IMR-90 (cell line): ENCODE measurements around the gene HCN2. TPM values are rescaled to one million over a fixed set of nuclear protein-coding genes. Genes with fewer than 3 reads are reported as not detected.

Experiments used
- ATAC-seq: fragments of 200-7000 bp; cut with Tn5 transposase; 2 replicates; pipeline ENCODE4 v1.9.1; 2020; ENCODE audit warnings: low read depth, mild to moderate bottlenecking, moderate library complexity
- BruUV-seq: library from RNA; stranded (reverse); fragments of 400-500 nt; replicated peaks from 2 replicates; lab custom pipeline; 2021; lab: Mats Ljungman, UMichigan
- CTCF ChIA-PET: fragments of 300-600 bp; formaldehyde crosslinking; extraction: SDS; loops from one replicate; lab custom pipeline; 2021; ENCODE audit warnings: antibody characterized with exemption; lab: Yijun Ruan, JAX
- POLR2A ChIA-PET: fragments of 300-600 bp; sonication (Branson Sonifier 250); formaldehyde crosslinking; loops from one replicate; lab custom pipeline; 2022; ENCODE audit warnings: antibody characterized with exemption; ENCODE audit not compliant: unreplicated experiment; lab: Charles Lee
- DNase-seq: peaks from one replicate; pipeline ENCODE4 v3.0.0; 2013
- H2AFZ ChIP-seq: replicated peaks from 2 replicates; pipeline ENCODE3; 2013; ENCODE audit warnings: low read length, mild to moderate bottlenecking; ENCODE audit not compliant: poor library complexity
- H2AK5ac ChIP-seq: 2 replicates; pipeline ENCODE4 v1.6.1; 2013; ENCODE audit warnings: low read depth, low read length, inconsistent platforms
- H2AK9ac ChIP-seq: replicated peaks from 2 replicates; pipeline ENCODE3; 2013; ENCODE audit warnings: mild to moderate bottlenecking, low read depth, low read length, moderate library complexity; ENCODE audit not compliant: poor library complexity
- H2BK120ac ChIP-seq: 2 replicates; pipeline ENCODE4 v1.6.1; 2013; ENCODE audit warnings: low read depth, low read length, inconsistent platforms
- H2BK15ac ChIP-seq: 3 replicates; pipeline ENCODE4 v1.6.1; 2013; ENCODE audit warnings: low read depth, low read length, inconsistent platforms
- H2BK20ac ChIP-seq: 2 replicates; pipeline ENCODE4 v1.6.1; 2013; ENCODE audit warnings: low read depth, mild to moderate bottlenecking, inconsistent platforms, low read length, moderate library complexity
- H2BK5ac ChIP-seq: 2 replicates; pipeline ENCODE4 v1.6.1; 2013; ENCODE audit warnings: mild to moderate bottlenecking, low read depth, low read length, inconsistent platforms; ENCODE audit not compliant: poor library complexity, severe bottlenecking
- H3K14ac ChIP-seq: replicated peaks from 2 replicates; pipeline ENCODE4 v1.6.1; 2013; ENCODE audit warnings: low read depth, low read length, inconsistent platforms
- H3K18ac ChIP-seq: 2 replicates; pipeline ENCODE4 v1.6.1; 2013; ENCODE audit warnings: low read depth, low read length, control low read depth
- H3K23ac ChIP-seq: 2 replicates; pipeline ENCODE4 v1.6.1; 2013; ENCODE audit warnings: low read depth, low read length, inconsistent platforms
- H3K27ac ChIP-seq: 2 replicates; pipeline ENCODE4 v1.5.1; 2013; ENCODE audit warnings: mild to moderate bottlenecking, control low read depth, low read length; ENCODE audit not compliant: insufficient read depth
- H3K27me3 ChIP-seq: 2 replicates; pipeline ENCODE4 v1.6.1; 2013; ENCODE audit warnings: low read length; ENCODE audit not compliant: control insufficient read depth, insufficient read depth
- H3K36me3 ChIP-seq: 2 replicates; pipeline ENCODE4 v1.6.1; 2013; ENCODE audit warnings: low read length, mixed read lengths; ENCODE audit not compliant: control insufficient read depth, insufficient read depth
- H3K4ac ChIP-seq: 2 replicates; pipeline ENCODE4 v1.6.1; 2013; ENCODE audit warnings: low read depth, low read length, inconsistent platforms
- H3K4me1 ChIP-seq: 2 replicates; pipeline ENCODE4 v1.6.1; 2013; ENCODE audit warnings: low read length, mixed read lengths; ENCODE audit not compliant: control insufficient read depth, insufficient read depth
- H3K4me2 ChIP-seq: 2 replicates; pipeline ENCODE4 v1.6.1; 2013; ENCODE audit warnings: low read depth, mild to moderate bottlenecking, control low read depth, low read length, moderate library complexity
- H3K4me3 ChIP-seq: 2 replicates; pipeline ENCODE4 v1.5.1; 2013; ENCODE audit warnings: low read depth, mild to moderate bottlenecking, control low read depth, low read length, moderate library complexity; ENCODE audit not compliant: insufficient read depth
- H3K56ac ChIP-seq: 2 replicates; pipeline ENCODE4 v1.6.1; 2013; ENCODE audit warnings: low read length, inconsistent platforms; ENCODE audit not compliant: insufficient read depth; ENCODE audit errors: extremely low read depth
- H3K79me1 ChIP-seq, 2 experiments: 2 replicates each; pipeline ENCODE4 v1.6.1; 2013; ENCODE audit warnings: low read length in 2 of 2, inconsistent platforms in 1 of 2, low read depth in 1 of 2
- H3K9ac ChIP-seq: 2 replicates; pipeline ENCODE4 v1.6.1; 2013; ENCODE audit warnings: low read depth, low read length, control low read depth
- H3K9me1 ChIP-seq: 2 replicates; pipeline ENCODE4 v1.6.1; 2013; ENCODE audit warnings: low read length, inconsistent platforms; ENCODE audit not compliant: insufficient read depth
- H3K9me3 ChIP-seq: 2 replicates; pipeline ENCODE4 v1.6.1; 2013; ENCODE audit warnings: low read length; ENCODE audit not compliant: control insufficient read depth, insufficient read depth
- H4K20me1 ChIP-seq: 2 replicates; pipeline ENCODE4 v1.6.1; 2013; ENCODE audit warnings: low read length, inconsistent platforms; ENCODE audit not compliant: insufficient read depth
- H4K5ac ChIP-seq: 2 replicates; pipeline ENCODE4 v1.6.1; 2013; ENCODE audit warnings: mild to moderate bottlenecking, low read depth, low read length, control low read depth
- H4K8ac ChIP-seq, 2 experiments: 2 replicates each; pipeline ENCODE4 v1.6.1; 2013; ENCODE audit warnings: low read depth in 2 of 2, low read length in 2 of 2, control low read depth in 1 of 2, inconsistent platforms in 1 of 2
- H4K91ac ChIP-seq: 2 replicates; pipeline ENCODE4 v1.6.1; 2013; ENCODE audit warnings: low read depth, low read length, inconsistent platforms; ENCODE audit not compliant: insufficient read depth
- FOS ChIP-seq: fragments of 150-350 bp; IDR thresholded peaks from 2 replicates; pipeline ENCODE4 v1.6.1; 2016; ENCODE audit warnings: low read depth, low read length
- MXI1 ChIP-seq: IDR thresholded peaks from 2 replicates; pipeline ENCODE4 v1.6.1; 2012; ENCODE audit warnings: low read depth, mild to moderate bottlenecking, low read length, moderate library complexity, borderline replicate concordance
- POLR2A ChIP-seq: IDR thresholded peaks from 2 replicates; pipeline ENCODE4 v1.6.1; 2012; ENCODE audit warnings: mild to moderate bottlenecking, low read depth, low read length
- RAD21 ChIP-seq: IDR thresholded peaks from 2 replicates; pipeline ENCODE4 v1.6.1; 2012; ENCODE audit warnings: low read length, improper control_type of control experiment
- whole genome bisulfite sequencing, 2 experiments: methylation state at CpG; one replicate each; pipeline versions ENCODE4 v1.1.5 to v1.1.7; 2013; ENCODE audit warnings: missing lambda C conversion rate in 2 of 2; ENCODE audit not compliant: insufficient read length in 1 of 2; ENCODE audit errors: extremely low coverage in 2 of 2; 5-methylcytosine and 5-hydroxymethylcytosine counted together
- dilution Hi-C: fragments of 300-500 bp; cut with HindIII; formaldehyde crosslinking; loops from one replicate; pipeline ENCODE4 v1.14.3; 2018; ENCODE audit warnings: low sequenced_read_pairs; ENCODE audit not compliant: unreplicated experiment
- in situ Hi-C: fragments of 300-500 bp; cut with MboI; formaldehyde crosslinking; loops from 3 replicates; pipeline ENCODE4 v1.14.3; 2019; ENCODE audit warnings: low sequenced_read_pairs, inconsistent platforms, mixed read lengths
- intact Hi-C: fragments of 100-400 bp; cut with micrococcal nuclease; formaldehyde crosslinking; loops from 2 replicates; pipeline ENCODE4 v1.10.0; 2022
- polyA plus RNA-seq, 3 experiments: library from polyadenylated mRNA; depleted of rRNA; stranded (reverse); fragments of >200 nt; gene quantifications; 2 replicates each; pipeline ENCODE4 v1.2.3, GENCODE V29; 2012; ENCODE audit warnings: low replicate concordance in 1 of 3
- total RNA-seq: library from RNA; depleted of rRNA; stranded (reverse); fragments of >200 nt; gene quantifications from 2 replicates; pipeline ENCODE4 v1.2.3, GENCODE V29; 2012

The HCN2 gene
- total and polyA plus RNA-seq, 2 of the 4 experiments (the other 2 are of a cell fraction) = 0.72 to 2.6 TPM

- H2BK20ac ChIP-seq = no peak overlapping the region
- H2AFZ ChIP-seq = no peak overlapping the region
- ChIA-PET CTCF (no interaction called here), POLR2A (no interaction called here)
- H3K18ac ChIP-seq = no peak overlapping the region
- no peaks in the 10 kb centered on the region for H3K27me3 ChIP-seq
- no peak overlapping the region for H4K8ac ChIP-seq
- no peak overlapping the region for H3K27ac ChIP-seq
- ATAC-seq (no peak), DNase-seq (no peak)
- no TSS peak for BruUV-seq
- TF ChIP-seq FOS (no peak), MXI1 (no peak), POLR2A (no peak), RAD21 (no peak)
- no peak overlapping the region for H4K5ac ChIP-seq
- peaks cover 0 to 39% of the 10 kb centered on the region in 2 experiments; a peak in 3 of 4 replicates for H3K79me1 ChIP-seq
- 98% methylated on average over 14 of the region's 24 CpGs; no CpG with 5 or more reads in 1 of the 2 experiments for WGBS, 2 experiments
- no peaks in the 10 kb centered on the region for H3K4me1 ChIP-seq
- no peak overlapping the region for H3K9ac ChIP-seq
- no peak overlapping the region for H3K56ac ChIP-seq
- H3K4ac ChIP-seq = no peak overlapping the region
- no peaks in the 10 kb centered on the region for H3K9me3 ChIP-seq
- in situ Hi-C loops (no loop called here), intact Hi-C loops (no loop called here), dilution Hi-C loops (no loop called here)
- H3K9me1 ChIP-seq = no peaks in the 10 kb centered on the region
- no peak overlapping the region for H3K4me3 ChIP-seq
- no peak overlapping the region for H3K23ac ChIP-seq
- H4K91ac ChIP-seq = no peak overlapping the region
- no peak overlapping the region for H2AK5ac ChIP-seq
- no peak overlapping the region for H2BK120ac ChIP-seq
- H3K36me3 ChIP-seq = peaks cover 43% of the 10 kb centered on the region
- no peak overlapping the region for H3K14ac ChIP-seq
- H2AK9ac ChIP-seq = no peak overlapping the region
- no peak overlapping the region for H3K4me2 ChIP-seq
- H4K20me1 ChIP-seq = peaks cover 51% of the 10 kb centered on the region
- H2BK5ac ChIP-seq = no peak overlapping the region
- H2BK15ac ChIP-seq = no peak overlapping the region
Observed at GRCh38 chr19:651991-652390, 62.3 kb downstream of the HCN2 start.
